Cardiac muscle cell (in vitro differentiated cells and primary cell): ENCODE results near the gene BICD2. TPM values are rescaled to one million over a fixed set of nuclear protein-coding genes. Genes with fewer than 3 reads are reported as not detected.

Experiments used
- DNase-seq, 2 donors: peaks; one replicate each; pipeline versions ENCODE4 v3.0.0 to v3.0.0-alpha.2; 2010 to 2017; ENCODE audit warnings: low read depth in 1 of 2, low spot score in 1 of 2
- H3K27ac ChIP-seq: fragments of 200-600 bp; sonication (generic); 2 replicates; pipeline ENCODE4 v1.5.1; 2016
- H3K27me3 ChIP-seq: fragments of 200-600 bp; sonication (generic); 2 replicates; pipeline ENCODE4 v1.6.0; 2016; ENCODE audit warnings: control low read depth
- H3K36me3 ChIP-seq: fragments of 200-600 bp; sonication (generic); 2 replicates; pipeline ENCODE4 v1.5.1; 2016; ENCODE audit warnings: control low read depth
- H3K4me1 ChIP-seq: fragments of 200-600 bp; sonication (generic); 2 replicates; pipeline ENCODE4 v1.8.1; 2017; ENCODE audit warnings: low read depth, mild to moderate bottlenecking, mixed run types
- H3K4me3 ChIP-seq: fragments of 200-600 bp; sonication (generic); 2 replicates; pipeline ENCODE4 v1.5.1; 2016; ENCODE audit warnings: mild to moderate bottlenecking
- H3K9me3 ChIP-seq: fragments of 200-600 bp; sonication (generic); 2 replicates; pipeline ENCODE4 v1.5.1; 2017; ENCODE audit warnings: low read depth, mild to moderate bottlenecking, control low read depth
- polyA plus RNA-seq: library from polyadenylated mRNA; unstranded; fragments of >200 nt; fragmentation: Nextera tagmentation; extraction: Ambion mirVana; gene quantifications from 2 replicates; pipeline ENCODE4 v1.2.1, GENCODE V29; 2016
- total RNA-seq: library from RNA; depleted of rRNA; stranded (reverse); fragments of >200 nt; gene quantifications from 2 replicates; pipeline ENCODE4 v1.2.3, GENCODE V29; 2016
- TF ChIP-seq, protein P1 (sequence below): IDR thresholded peaks from 2 replicates; pipeline ENCODE4 v1.5.1; 2012; ENCODE audit warnings: low read depth, mild to moderate bottlenecking, low read length

Gene BICD2
- total and polyA plus RNA-seq, 2 experiments from 2014 or later, result 19.0 to 36.5 TPM

DNA sequence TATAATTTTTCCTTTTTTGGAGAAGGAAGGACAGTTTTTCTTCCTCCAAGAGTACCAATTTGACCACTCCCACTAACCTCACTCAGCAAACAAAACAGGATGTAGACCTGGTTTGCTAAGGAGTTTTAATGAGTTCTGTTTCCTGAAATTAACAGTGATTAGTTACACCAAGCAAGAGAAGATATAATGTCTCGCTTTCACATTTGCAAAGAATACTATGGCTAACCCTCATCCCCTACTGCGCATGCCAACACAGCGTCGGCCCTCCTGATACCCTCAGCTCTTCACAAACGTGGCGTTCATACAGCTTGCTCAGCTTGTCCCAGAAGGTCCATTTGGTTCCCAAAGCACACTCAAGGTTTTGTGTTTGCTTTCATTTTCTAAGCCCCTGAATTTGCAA is 52.8 kb downstream of the BICD2 start:
- TF ChIP-seq, protein P1, sequence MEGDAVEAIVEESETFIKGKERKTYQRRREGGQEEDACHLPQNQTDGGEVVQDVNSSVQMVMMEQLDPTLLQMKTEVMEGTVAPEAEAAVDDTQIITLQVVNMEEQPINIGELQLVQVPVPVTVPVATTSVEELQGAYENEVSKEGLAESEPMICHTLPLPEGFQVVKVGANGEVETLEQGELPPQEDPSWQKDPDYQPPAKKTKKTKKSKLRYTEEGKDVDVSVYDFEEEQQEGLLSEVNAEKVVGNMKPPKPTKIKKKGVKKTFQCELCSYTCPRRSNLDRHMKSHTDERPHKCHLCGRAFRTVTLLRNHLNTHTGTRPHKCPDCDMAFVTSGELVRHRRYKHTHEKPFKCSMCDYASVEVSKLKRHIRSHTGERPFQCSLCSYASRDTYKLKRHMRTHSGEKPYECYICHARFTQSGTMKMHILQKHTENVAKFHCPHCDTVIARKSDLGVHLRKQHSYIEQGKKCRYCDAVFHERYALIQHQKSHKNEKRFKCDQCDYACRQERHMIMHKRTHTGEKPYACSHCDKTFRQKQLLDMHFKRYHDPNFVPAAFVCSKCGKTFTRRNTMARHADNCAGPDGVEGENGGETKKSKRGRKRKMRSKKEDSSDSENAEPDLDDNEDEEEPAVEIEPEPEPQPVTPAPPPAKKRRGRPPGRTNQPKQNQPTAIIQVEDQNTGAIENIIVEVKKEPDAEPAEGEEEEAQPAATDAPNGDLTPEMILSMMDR, result no peak
- H3K4me1 ChIP-seq, result no peaks in the 10 kb centered on the region
- H3K27me3 ChIP-seq, result no peaks in the 10 kb centered on the region
- DNase-seq, result no peak
- no peaks in the 10 kb centered on the region for H3K9me3 ChIP-seq
- H3K4me3 ChIP-seq, result no peak overlapping the region
- H3K36me3 ChIP-seq, result peaks cover 24% of the 10 kb centered on the region
- H3K27ac ChIP-seq, result no peak overlapping the region

DNA sequence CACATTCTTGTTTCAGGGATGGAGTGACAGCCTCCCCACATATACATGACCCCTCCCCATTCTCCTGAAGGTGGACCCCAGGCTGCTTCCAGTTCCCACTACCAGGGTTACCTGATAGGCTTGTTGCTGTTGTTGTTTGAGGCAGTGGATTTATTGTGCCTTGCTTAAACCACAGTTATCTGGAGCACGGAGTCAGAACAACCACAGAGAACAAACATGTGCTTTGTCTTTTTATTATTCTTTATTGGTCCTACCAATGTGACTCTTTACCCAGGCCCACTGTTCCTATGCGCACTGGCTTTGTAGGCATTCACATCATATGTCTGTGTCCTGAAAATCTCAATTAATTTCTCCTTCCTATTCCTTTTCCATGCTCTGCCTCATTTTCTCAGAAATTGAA is 53.5 kb downstream of the BICD2 start:
- Histone ChIP-seq H3K4me3 (no peak overlapping the region), H3K4me1 (no peaks in the 10 kb centered on the region), H3K9me3 (no peaks in the 10 kb centered on the region), H3K36me3 (peaks cover 24% of the 10 kb centered on the region), H3K27ac (no peak overlapping the region), H3K27me3 (no peaks in the 10 kb centered on the region)
- DNase-seq, result no peak
- TF ChIP-seq, protein P1, result no peak

DNA sequence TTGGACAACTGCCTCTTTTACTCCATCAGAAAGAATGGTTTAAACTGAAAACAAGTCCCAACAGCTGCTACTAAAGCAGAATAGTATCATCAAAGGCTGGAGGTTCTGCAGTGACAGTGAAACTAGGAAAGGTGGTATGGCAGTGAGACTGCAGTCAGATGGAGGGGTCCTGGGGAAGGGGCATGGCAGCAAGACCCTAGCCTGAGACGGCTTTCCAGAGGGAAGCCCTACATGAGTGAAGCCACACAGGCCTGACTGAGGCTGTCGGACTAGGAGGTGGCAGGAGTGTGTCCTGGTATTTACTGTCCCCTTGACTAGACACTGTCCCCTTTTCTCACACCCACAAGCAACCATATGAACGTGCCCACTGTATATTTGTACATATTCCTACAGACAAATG is 54.3 kb downstream of the BICD2 start:
- H3K4me1 ChIP-seq, result no peaks in the 10 kb centered on the region
- H3K27me3 ChIP-seq, result no peaks in the 10 kb centered on the region
- H3K4me3 ChIP-seq, result no peak overlapping the region
- H3K27ac ChIP-seq, result no peak overlapping the region
- TF ChIP-seq, protein P1, result no peak
- DNase-seq, result no peak
- no peaks in the 10 kb centered on the region for H3K9me3 ChIP-seq
- peaks cover 24% of the 10 kb centered on the region for H3K36me3 ChIP-seq

DNA sequence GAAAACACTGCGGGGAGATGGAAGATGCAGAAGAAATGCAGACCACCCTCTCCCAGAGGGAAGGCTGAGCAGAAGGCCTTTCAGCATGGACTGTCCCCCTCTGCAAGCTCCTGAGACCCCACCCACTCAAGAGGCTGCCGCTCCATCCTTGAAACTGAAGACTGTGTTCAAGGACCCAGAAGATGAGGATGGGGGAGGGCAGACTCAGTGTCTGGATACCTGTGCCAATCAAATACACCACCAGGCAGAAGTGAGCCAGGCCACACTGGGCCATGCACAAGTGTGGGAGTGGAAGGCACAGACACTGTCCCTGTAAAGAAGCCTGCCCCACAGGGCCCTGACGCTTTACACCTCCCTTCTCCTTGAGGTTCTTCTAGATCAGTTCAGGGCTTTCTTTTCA is 54.7 kb downstream of the BICD2 start:
- no peaks in the 10 kb centered on the region for H3K27me3 ChIP-seq
- H3K4me3 ChIP-seq, result no peak overlapping the region
- H3K36me3 ChIP-seq, result peaks cover 24% of the 10 kb centered on the region
- TF ChIP-seq, protein P1, result no peak
- H3K9me3 ChIP-seq, result no peaks in the 10 kb centered on the region
- no peak for DNase-seq
- no peak overlapping the region for H3K27ac ChIP-seq
- no peaks in the 10 kb centered on the region for H3K4me1 ChIP-seq

DNA sequence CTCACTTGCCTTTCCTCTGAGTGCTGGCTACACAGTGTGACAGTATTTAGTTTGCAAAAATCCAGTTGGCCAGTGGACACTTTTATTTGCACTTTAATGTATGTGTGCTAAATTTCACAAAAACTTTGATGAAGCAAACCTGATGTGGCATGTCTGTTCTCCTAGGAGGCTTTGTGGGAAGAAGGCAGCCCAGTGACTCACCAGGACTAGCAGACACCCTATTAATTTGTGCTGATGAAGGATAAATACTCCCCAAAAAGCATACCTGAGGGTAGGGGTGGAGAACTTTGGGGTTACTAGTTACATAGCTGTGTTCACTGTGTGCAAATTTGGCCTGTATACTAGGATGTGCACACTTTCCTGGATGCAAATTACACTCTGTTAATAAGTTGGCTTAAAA is 55.4 kb downstream of the BICD2 start:
- H3K27me3 ChIP-seq, result no peaks in the 10 kb centered on the region
- no peak overlapping the region for H3K4me3 ChIP-seq
- peaks cover 24% of the 10 kb centered on the region for H3K36me3 ChIP-seq
- H3K27ac ChIP-seq, result no peak overlapping the region
- TF ChIP-seq, protein P1, result no peak
- H3K9me3 ChIP-seq, result no peaks in the 10 kb centered on the region
- H3K4me1 ChIP-seq, result no peaks in the 10 kb centered on the region
- DNase-seq, result no peak

DNA sequence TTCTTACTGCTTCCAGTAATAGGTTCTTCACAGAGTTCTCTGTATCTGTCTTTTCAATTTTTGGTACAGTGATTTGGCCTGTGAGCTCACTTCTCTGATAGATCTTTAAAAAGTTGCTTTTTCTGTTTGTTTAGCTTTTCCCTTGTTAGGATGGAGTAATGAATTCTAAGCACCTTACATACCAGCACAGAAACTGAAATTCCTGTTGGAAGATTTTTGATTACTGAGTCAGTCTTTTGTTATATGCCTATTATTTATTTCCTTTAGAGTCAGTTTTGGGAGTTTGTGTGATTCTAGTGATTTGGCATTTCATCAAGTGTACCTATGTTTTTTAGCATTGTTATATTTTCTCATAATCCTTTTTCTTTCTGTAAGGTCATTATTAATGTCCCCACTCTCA is 57.1 kb downstream of the BICD2 start:
- Histone ChIP-seq H3K4me1 (no peaks in the 10 kb centered on the region), H3K27me3 (no peaks in the 10 kb centered on the region), H3K9me3 (no peaks in the 10 kb centered on the region), H3K27ac (no peak overlapping the region), H3K4me3 (no peak overlapping the region), H3K36me3 (peaks cover 9% of the 10 kb centered on the region)
- TF ChIP-seq, protein P1, result no peak
- no peak for DNase-seq
